Measurements from ENCODE around the gene MBTD1.
"Not testable (repeated sequence)": the region's sequence is repeated elsewhere in the genome, so short reads cannot be mapped to it uniquely, and the experiment has no call there.

MBTD1 gene

GRCh38 chr17:51251010-51251409, 8.8 kb downstream of the MBTD1 start:
- DNase-seq = no peak

- DNase-seq = no peak
Measured at GRCh38 chr17:51250314-51250840, 9.5 kb downstream of the MBTD1 start.

DNA sequence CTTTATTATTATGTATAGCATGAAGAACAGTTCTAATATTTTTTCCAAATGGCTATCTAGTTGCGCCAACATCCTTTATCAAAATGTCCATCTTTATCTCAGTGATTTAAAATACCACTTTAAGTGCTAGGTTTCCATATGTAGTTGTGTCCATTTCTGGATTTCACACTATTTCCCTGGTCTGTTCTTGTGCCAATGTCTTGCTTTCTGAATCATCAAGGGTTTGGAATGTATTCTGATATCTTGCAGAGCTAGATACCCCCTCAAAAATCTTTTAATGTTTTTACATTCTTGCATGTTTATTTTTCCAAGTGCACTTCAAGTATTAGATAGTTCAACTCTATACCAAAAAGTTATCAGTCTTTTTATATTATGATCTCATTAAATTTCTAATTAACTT, 14.3 kb downstream of the MBTD1 start:
- no peak for DNase-seq

- no peak for DNase-seq
Measured at GRCh38 chr17:51244041-51244440, 15.8 kb downstream of the MBTD1 start.

DNA sequence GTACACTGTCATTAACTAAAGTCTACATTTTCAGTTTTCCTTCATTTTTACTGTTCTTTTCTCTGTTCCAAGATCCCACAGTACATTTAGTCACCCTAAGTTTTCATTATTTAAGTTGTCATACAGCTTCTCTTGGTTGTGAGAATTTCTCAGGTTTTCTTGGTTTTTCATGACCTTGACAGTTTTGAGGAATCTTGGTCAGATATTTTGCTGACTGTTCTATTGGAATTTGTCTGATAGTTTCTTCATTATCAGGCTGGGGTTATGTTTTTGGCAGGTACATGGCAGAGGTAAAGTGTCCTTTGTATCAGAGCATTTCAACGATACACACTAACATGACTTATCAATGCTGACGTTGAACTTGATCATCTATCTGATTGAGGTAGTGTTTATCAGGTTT, 19.6 kb downstream of the MBTD1 start:
- no peak for DNase-seq

DNA sequence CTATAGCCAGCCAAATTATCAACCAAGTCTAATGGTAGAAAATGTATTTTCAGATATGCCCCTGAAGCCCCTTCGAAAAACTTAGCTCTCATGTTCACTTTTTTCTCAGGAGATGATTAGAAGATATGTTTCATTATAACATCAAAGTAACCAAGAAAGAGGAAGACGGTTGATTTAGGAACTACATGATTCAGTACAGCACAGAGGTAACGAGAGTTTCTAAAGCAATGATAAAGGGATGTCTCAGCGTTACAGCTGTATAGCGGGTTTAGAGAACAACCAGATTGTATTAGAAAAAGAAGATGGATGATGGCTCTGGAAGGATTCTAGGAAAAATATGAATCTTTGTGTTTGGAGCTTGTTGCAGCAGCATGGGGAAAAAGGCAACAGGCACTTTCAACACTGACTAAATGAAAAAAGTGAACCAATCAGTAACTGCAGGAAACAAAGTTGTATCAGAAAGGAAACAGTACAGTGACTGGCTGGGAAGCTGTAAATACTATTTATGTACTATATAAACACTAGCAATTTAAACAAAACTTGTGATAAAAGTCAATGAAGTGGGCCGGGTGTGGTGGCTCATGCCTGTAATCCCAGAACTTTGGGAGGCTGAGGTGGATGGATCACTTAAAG, 21.5 kb downstream of the MBTD1 start:
- DNase-seq = no peak

DNA sequence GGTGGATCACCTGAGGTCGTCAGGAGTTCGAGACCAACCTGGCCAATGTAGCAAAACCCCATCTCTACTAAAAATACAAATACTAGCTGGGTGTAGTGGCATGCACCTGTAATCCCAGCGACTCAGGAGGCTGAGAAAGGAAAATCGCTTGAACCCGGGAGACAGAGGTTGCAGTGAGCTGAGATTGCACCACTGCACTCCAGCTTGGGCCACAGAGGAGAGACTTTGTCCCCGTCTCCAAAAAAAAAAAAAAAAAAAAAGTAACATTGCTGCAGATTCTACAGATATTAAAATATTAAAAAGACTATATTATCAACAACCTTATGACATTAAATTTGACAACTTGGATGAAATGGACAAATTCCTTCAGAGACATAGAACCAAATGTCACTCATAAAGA, 25.7 kb downstream of the MBTD1 start:
- no peak for DNase-seq

- no peak for DNase-seq
Measured at GRCh38 chr17:51231999-51232398, 27.9 kb downstream of the MBTD1 start.

DNA sequence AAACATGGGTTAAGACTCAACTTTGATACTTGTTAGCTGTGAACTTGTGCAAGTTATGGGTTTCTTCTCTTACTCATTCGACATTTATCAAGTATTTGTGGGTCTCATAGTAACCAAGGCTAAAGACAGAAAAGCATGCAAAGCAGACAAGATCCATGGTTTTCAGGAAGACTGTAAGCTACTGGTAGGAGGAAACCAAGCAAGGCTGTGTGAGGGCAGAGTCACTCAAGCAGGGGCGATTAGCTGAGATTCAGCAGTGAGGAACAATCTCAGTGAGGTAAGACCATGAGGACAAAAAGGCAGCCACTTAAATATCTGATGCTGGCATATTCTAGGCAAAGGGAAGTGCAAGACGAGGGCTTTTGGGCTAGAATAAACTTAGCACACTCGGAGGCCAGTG, 29.5 kb downstream of the MBTD1 start:
- no peak for DNase-seq

- DNase-seq = no peak
Measured at GRCh38 chr17:51229889-51230288, 30.0 kb downstream of the MBTD1 start.

DNA sequence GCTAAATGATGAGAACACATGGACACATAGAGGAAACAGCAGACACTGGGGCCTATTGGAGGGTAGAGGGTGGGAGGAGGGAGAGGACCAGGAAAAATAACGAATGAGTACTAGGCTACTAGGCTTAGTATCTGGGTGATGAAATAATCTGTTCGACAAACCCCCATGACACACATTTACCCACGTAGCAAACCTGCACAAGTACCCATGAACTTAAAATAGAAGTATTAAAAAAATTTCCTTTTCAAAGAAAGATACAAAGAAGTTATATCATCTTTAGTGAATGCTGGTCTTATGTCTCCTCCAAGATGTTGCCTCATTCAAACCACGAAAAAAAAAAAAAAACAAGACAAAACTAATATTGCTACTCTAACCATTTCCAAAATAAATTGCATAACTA, 31.7 kb downstream of the MBTD1 start:
- no peak for DNase-seq

DNA sequence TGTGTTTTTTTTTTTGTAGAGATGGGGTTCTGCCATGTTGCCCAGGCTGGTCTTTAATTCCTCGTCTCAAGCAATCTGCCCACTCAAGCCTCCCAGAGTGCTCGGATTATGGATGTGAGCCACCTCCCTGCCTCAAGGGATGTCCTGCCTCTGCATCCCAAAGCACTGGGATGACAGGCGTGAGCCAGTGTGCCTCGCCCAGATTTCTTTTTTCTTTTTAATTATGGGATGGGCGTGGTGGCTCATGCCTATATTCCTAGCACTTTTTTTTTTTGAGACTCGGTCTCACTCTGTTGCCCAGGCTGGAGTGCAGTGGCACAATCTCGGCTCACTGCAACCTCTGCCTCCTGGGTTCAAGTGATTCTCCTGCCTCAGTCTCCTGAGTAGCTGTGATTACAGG, 34.3 kb downstream of the MBTD1 start:
- not testable (repeated sequence) for DNase-seq

DNA sequence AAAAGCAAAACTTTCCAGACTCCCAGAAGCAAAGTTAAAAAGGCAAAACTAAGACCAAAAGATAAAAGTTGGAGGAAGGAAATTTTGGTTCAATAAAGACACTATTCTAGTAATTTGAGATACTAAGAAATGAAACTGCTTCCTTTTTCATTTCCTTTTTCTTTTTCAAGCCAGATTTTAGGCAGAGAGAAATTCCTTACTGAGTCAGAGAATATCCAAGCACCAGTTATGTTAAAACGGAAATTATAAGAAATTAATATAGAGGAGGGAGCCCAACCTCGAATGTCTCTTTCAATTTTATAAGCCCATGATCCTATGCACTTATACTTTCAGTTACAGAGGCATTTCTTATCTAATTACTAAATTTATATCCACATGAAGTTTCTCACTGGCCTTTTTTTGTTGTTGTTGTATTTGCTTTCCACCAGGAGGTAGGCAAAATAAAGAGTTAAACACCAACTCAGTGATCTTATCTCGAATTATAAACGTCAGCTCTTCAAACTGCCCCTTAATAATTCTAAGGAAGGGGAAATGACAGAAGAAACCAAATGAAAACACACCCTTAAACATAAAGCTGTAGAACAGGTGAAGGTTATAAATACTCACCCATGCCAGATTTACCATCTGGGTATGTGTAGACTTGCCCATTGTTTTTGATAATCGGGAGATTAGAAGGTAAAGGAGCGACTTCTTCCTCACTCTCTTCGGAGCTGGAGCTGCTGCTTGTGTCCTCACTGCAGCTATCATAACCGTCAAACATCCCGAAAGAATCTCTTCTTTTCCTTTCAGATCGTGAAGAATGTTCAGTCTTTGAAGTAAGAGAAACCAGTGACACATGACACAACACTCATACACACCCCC, 35.2 kb downstream of the MBTD1 start:
- DNase-seq = no peak

- no peak for DNase-seq
Measured at GRCh38 chr17:51221322-51221721, 38.5 kb downstream of the MBTD1 start.

GRCh38 chr17:51217946-51218345, 41.9 kb downstream of the MBTD1 start:
- DNase-seq = no peak

DNA sequence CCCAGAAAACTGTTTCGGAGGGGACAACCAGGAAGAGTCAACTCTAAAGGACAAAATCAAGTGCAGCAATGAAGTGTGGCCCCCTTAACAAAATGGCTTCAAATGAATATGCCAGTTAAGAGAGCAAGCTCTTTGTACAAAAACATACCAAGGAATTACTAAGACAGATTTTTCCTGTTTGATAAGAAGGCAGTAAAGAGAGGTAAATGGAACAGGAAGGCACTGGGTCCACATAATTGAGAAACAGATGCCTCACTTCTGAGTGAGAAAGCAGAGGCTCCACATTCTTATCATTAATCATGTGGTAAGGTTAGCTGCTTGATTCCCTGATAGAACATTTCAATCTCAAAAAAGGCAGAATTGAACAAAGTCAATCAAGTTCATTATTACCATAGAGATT, 44.9 kb downstream of the MBTD1 start:
- DNase-seq = no peak

DNA sequence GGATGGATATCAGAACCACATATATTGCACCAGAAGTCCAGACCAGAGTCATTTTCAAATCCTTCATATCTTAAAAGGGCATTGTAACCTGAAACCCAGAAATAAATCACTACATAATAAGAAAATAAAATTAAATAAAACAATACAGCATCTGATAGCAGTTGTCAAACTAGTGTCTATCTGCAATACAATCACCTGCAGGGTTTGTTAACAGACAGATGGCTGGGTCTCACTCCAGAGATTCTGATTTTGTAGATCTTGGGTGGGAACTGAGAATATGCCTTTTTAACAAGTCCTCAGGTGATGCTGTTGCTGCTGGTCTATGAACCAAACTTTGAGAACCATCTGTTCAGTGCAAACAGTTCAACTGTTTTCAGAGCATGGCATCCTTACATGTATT, 56.0 kb downstream of the MBTD1 start:
- no peak for DNase-seq

- no peak for DNase-seq
Measured at GRCh38 chr17:51200846-51201245, 59.0 kb downstream of the MBTD1 start.

- no peak for DNase-seq
Measured at GRCh38 chr17:51200295-51200694, 59.6 kb downstream of the MBTD1 start.

- no peak for DNase-seq
Measured at GRCh38 chr17:51197754-51198153, 62.1 kb downstream of the MBTD1 start.

GRCh38 chr17:51191895-51192294, 68.0 kb downstream of the MBTD1 start:
- no peak for DNase-seq

DNA sequence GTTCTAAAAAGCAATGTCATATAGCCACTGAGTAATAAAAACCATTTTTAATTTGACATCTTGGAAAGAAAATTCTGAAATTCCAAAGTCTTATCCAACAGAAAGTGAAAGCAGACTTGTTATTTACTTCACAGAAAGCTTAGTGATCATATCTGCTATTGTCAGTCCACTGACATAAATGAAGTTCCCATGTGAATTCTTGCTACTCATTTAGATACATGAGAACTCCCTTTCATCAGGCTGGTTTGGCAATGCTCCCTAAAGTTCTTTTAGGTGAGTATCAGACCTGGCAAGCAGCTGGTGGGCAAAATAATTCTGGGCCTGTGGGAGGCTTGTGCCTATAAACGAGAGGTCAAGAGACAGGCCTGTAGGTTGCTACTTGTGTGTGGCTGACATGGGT, 70.2 kb downstream of the MBTD1 start:
- DNase-seq = no peak

DNA sequence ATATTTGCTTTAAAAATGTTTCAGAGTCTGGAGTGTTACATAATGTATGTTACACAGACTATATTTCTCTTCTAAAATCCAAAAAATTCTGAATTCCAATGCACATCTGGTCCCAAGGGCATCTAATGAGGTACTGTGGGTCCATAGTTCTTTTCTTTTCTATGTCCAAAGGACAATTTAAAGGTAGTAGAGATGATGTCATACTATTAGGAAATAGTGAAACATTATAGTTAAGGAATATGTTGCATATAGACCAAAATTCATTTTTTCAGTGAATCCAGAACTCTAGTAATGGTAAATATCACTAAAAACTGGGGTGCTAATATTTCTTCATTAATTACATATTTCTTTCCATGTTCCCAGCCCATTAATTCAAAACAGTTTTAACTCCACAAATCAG, 70.7 kb downstream of the MBTD1 start:
- DNase-seq = no peak

GRCh38 chr17:51188271-51188833, 71.5 kb downstream of the MBTD1 start:
- DNase-seq = no peak
